SK-N-MC (cell line): Measurements from ENCODE around the gene COBL.

ENCODE experiments used
- EZH2 ChIP-seq: fragments of 200-600 bp; sonication (generic); IDR thresholded peaks from one replicate; pipeline ENCODE4 v1.6.1; 2017; ENCODE audit warnings: antibody characterized with exemption
- FOXP2 ChIP-seq: optimal IDR thresholded peaks from 2 replicates; pipeline ENCODE3; 2011; ENCODE audit warnings: mild to moderate bottlenecking, moderate library complexity; ENCODE audit not compliant: insufficient read depth; ENCODE audit errors: extremely low read length, control extremely low read depth
- POLR2AphosphoS5 ChIP-seq: IDR thresholded peaks from 2 replicates; pipeline ENCODE4 v1.6.1; 2012; ENCODE audit warnings: mild to moderate bottlenecking, low read depth, low read length, borderline replicate concordance

DNA sequence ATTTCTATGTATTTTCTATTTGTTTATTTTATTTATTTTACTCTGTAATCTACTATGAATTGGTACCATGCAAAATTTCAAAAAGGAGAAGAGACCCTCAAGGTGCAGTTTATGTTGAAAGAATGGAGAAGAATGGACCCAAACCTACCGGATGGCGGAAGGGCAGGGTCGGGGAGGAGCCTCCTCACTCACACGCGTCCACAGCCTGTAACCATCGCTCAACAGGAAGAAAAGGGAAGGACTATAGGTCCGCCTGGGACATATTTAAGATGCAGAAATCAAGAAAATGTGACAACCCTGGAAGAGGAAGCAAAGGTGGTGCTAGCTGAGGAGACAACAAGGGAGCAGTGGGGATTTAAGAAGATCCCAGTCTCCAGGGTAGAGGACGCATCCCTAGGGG lies 158.4 kb downstream of the COBL start:
- TF ChIP-seq POLR2AphosphoS5 = no peak
- no peak for TF ChIP-seq EZH2
- no peak for TF ChIP-seq FOXP2
